ENCODE results near the gene GABRR1. TPM values are rescaled to one million over a fixed set of nuclear protein-coding genes. Genes with fewer than 3 reads are reported as not detected.

Gene GABRR1
- total RNA-seq, 3 donors from 2014 or later: not detected

GRCh38 chr6:89161326-89162046 is 55.7 kb downstream of the GABRR1 start:
- H3K9me3 Mint-ChIP-seq: no peaks in the 10 kb centered on the region
- peaks cover under 1% of the 10 kb centered on the region for H3K4me1 Mint-ChIP-seq (ENCODE audit: low read depth)
- no peak overlapping the region for H3K4me3 Mint-ChIP-seq
- DNase-seq: no peak
- no peak for ATAC-seq
- peaks cover 39% of the 10 kb centered on the region for H3K36me3 Mint-ChIP-seq (ENCODE audit: insufficient read depth)
- H3K27me3 Mint-ChIP-seq (ENCODE audit: low read depth): no peaks in the 10 kb centered on the region

GRCh38 chr6:89160331-89161092 is 56.6 kb downstream of the GABRR1 start:
- DNase-seq (no peak), ATAC-seq (no peak)
- Mint-ChIP-seq H3K36me3 (ENCODE audit: insufficient read depth) (peaks cover 44% of the 10 kb centered on the region), H3K4me3 (no peak overlapping the region), H3K4me1 (ENCODE audit: low read depth) (peaks cover 2% of the 10 kb centered on the region), H3K27me3 (ENCODE audit: low read depth) (no peaks in the 10 kb centered on the region), H3K9me3 (no peaks in the 10 kb centered on the region)

DNA sequence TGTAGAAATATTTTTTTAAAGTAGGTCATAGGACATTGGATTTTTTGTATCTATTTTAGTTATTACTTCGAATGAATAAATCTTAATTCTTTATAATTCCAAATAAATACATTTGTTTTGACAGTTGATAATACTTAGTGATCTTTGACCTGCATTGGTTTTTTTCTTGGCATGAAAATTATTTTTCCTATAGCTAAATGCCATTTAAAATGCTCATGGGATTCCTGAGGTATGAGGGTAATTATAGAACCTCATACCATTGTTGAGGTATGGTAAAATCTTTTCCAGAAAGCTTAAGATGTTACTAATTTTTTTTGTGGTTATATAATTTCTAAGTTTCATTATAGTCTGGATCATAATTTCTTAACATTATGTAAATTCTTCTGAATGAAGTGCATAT is 63.0 kb downstream of the GABRR1 start:
- peaks cover 27% of the 10 kb centered on the region for H3K36me3 Mint-ChIP-seq (ENCODE audit: insufficient read depth)
- DNase-seq: no peak
- no peaks in the 10 kb centered on the region for H3K9me3 Mint-ChIP-seq
- H3K27me3 Mint-ChIP-seq (ENCODE audit: low read depth): no peaks in the 10 kb centered on the region
- no peak overlapping the region for H3K4me3 Mint-ChIP-seq
- ATAC-seq: no peak
- peaks cover 4% of the 10 kb centered on the region for H3K4me1 Mint-ChIP-seq (ENCODE audit: low read depth)

- H3K27me3 Mint-ChIP-seq (ENCODE audit: low read depth): no peaks in the 10 kb centered on the region
- H3K9me3 Mint-ChIP-seq: no peaks in the 10 kb centered on the region
- H3K36me3 Mint-ChIP-seq (ENCODE audit: insufficient read depth): peaks cover 13% of the 10 kb centered on the region
- DNase-seq (peak; percentile 18), ATAC-seq (no peak)
- H3K4me1 Mint-ChIP-seq (ENCODE audit: low read depth): peaks cover 33% of the 10 kb centered on the region
- H3K4me3 Mint-ChIP-seq: peak overlapping the region; percentile 46
These were observed 69.0 kb downstream of the GABRR1 start for GRCh38 chr6:89148016-89148750.

- H3K4me1 Mint-ChIP-seq (ENCODE audit: low read depth): peaks cover 33% of the 10 kb centered on the region
- ATAC-seq: no peak
- H3K36me3 Mint-ChIP-seq (ENCODE audit: insufficient read depth): peaks cover 13% of the 10 kb centered on the region
- H3K27me3 Mint-ChIP-seq (ENCODE audit: low read depth): no peaks in the 10 kb centered on the region
- H3K9me3 Mint-ChIP-seq: no peaks in the 10 kb centered on the region
- H3K4me3 Mint-ChIP-seq: peak overlapping the region; percentile 83
- DNase-seq: no peak
These were observed 70.1 kb downstream of the GABRR1 start for GRCh38 chr6:89146718-89147700.

GRCh38 chr6:89145956-89146717 is 71.0 kb downstream of the GABRR1 start, which contains the start of gene PM20D2:
Gene PM20D2 (plus strand): TSS chr6:89146055. CDS start chr6:89146145, 90 bp downstream.
- Mint-ChIP-seq H3K9me3 (no peaks in the 10 kb centered on the region), H3K27me3 (ENCODE audit: low read depth) (no peaks in the 10 kb centered on the region), H3K4me3 (peak within 1 kb of the TSS; percentile 93), H3K36me3 (ENCODE audit: insufficient read depth) (peaks cover 13% of the 10 kb centered on the region), H3K4me1 (ENCODE audit: low read depth) (peaks cover 33% of the 10 kb centered on the region)
- ATAC-seq (peak; percentile 79 to 84), DNase-seq (peak; percentile 57)

DNA sequence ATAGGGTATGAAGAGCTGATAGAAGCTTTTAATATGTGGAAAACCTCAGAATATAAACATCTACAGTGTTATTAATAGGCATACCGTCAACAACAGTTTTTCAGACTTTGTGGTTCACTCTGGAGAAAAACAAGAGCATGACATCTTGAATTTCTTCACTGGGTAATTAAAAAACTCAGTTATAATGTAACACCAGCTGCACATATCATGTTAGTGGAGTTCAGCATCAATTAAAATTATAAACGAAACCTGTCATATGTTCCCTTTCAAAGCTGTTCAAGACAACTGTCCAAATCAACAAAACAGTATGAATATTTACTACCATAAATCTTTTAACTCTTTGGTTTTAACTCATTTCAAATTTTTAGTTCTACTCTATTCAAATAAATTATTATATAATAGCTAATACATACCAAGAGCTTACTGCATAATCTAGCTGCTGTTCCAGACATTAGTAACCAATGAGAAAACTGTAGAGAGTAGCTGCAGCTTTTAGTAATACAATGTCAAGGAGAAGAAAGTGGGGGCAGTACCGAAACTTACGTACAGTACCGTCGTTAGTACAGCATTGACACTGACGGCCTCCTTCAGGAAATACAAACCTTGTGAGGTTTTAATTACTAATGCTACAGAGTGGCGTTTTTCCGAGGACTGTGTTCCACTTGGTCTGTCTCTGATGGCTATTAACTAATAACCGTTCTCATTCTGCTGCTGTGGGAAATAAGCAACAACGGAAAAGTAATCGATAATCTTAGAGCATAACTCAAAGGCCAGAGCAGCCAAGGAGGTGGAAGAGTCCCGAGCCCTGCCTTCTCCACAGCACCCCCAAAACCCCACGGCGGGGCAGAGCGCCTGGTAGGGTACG is 71.8 kb downstream of the GABRR1 start:
- no peaks in the 10 kb centered on the region for H3K27me3 Mint-ChIP-seq (ENCODE audit: low read depth)
- ATAC-seq: peak; percentile 74 to 77
- H3K4me3 Mint-ChIP-seq: peak overlapping the region; percentile 93
- H3K4me1 Mint-ChIP-seq (ENCODE audit: low read depth): peaks cover 33% of the 10 kb centered on the region
- H3K36me3 Mint-ChIP-seq (ENCODE audit: insufficient read depth): peaks cover 13% of the 10 kb centered on the region
- no peaks in the 10 kb centered on the region for H3K9me3 Mint-ChIP-seq
- DNase-seq: peak; percentile 10

GRCh38 chr6:89144354-89144906 is 72.7 kb downstream of the GABRR1 start:
- no peaks in the 10 kb centered on the region for H3K9me3 Mint-ChIP-seq
- H3K27me3 Mint-ChIP-seq (ENCODE audit: low read depth): no peaks in the 10 kb centered on the region
- no peak for DNase-seq
- no peak for ATAC-seq
- H3K4me1 Mint-ChIP-seq (ENCODE audit: low read depth): peaks cover 33% of the 10 kb centered on the region
- H3K4me3 Mint-ChIP-seq: peak overlapping the region; percentile 31
- peaks cover 8% of the 10 kb centered on the region for H3K36me3 Mint-ChIP-seq (ENCODE audit: insufficient read depth)

DNA sequence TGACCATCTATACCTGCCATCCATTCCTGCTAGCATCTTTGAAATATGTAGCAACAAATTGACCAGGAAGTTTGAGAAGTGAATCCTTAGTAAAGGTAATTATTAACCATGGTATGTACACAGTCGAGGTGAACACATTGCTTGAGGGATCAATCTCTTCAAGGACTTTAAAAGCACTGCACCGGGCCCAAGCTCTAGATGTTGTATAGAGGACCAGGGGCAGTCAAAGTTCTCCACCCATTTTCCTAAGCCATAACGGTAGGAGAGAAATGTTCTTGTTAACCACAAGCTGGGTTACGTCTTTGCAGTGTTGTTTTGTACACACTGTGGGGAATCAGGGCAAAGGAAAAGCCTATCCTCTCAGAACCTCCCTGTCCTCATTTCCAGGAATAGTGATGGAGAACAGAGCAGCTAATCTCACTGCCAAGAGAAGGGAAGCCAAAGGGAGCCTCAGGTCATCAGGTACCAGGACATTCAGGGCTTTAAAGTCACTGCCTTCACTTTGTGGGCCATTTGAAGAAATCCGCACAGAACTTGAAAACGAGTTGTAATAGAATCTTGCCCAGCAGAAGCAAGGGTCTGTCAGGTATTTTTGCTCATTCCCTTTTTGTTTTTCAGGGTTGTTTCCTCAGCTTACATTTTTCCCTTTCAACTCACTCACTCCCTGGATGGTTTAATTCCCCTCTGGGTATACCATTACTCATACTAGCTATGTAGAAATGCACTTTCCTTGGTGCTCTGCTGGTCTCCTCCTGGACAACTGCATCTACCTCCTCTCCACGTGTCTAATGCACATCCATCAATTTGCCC is 76.6 kb downstream of the GABRR1 start:
- DNase-seq: no peak
- H3K9me3 Mint-ChIP-seq: no peaks in the 10 kb centered on the region
- no peak for ATAC-seq
- no peaks in the 10 kb centered on the region for H3K27me3 Mint-ChIP-seq (ENCODE audit: low read depth)
- H3K4me1 Mint-ChIP-seq (ENCODE audit: low read depth): peaks cover 9% of the 10 kb centered on the region
- no peaks in the 10 kb centered on the region for H3K36me3 Mint-ChIP-seq (ENCODE audit: insufficient read depth)
- H3K4me3 Mint-ChIP-seq: no peak overlapping the region

GRCh38 chr6:89139509-89140346 is 77.4 kb downstream of the GABRR1 start:
- H3K27me3 Mint-ChIP-seq (ENCODE audit: low read depth): no peaks in the 10 kb centered on the region
- H3K4me1 Mint-ChIP-seq (ENCODE audit: low read depth): peaks cover 4% of the 10 kb centered on the region
- no peaks in the 10 kb centered on the region for H3K9me3 Mint-ChIP-seq
- H3K36me3 Mint-ChIP-seq (ENCODE audit: insufficient read depth): no peaks in the 10 kb centered on the region
- ATAC-seq (no peak), DNase-seq (no peak)
- no peak overlapping the region for H3K4me3 Mint-ChIP-seq

DNA sequence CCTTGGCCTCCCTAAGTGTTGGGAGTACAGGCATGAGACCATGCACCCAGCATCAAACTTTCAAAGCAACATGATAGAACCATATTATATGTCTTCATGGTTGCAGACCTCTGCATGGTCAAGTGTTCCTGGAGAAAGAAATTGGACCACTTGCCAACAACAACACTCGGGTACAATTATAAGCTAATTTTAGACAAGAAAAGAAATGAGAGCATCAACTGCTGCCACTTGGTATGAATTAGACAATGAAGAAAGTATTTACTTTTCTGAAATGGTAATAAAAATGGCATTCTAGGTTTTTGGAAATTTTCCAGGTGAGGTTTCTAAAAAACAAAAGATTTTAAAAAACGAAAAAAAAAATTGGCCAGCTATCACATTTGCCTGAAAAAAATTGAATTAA is 79.0 kb downstream of the GABRR1 start:
- Mint-ChIP-seq H3K4me1 (ENCODE audit: low read depth) (no peaks in the 10 kb centered on the region), H3K9me3 (no peaks in the 10 kb centered on the region), H3K36me3 (ENCODE audit: insufficient read depth) (no peaks in the 10 kb centered on the region), H3K4me3 (no peak overlapping the region), H3K27me3 (ENCODE audit: low read depth) (no peaks in the 10 kb centered on the region)
- DNase-seq (no peak), ATAC-seq (no peak)
